HFF-Myc (cell line): ENCODE results near the gene MAD2L2.

Source experiments
- DNase-seq: peaks from one replicate; pipeline ENCODE4 v3.0.0-alpha.2; 2011; ENCODE audit warnings: low read depth; ENCODE audit errors: extremely low read depth
- H3K4me3 ChIP-seq: replicated peaks from 2 replicates; pipeline ENCODE4 v1.5.1; 2011; ENCODE audit warnings: low read depth, mild to moderate bottlenecking, control low read depth, low read length
- TF ChIP-seq, protein P1 (sequence below): IDR thresholded peaks from 2 replicates; pipeline ENCODE4 v1.5.1; 2012; ENCODE audit warnings: mild to moderate bottlenecking, low read depth, low read length, control low read depth; ENCODE audit errors: missing control alignments

Gene MAD2L2

DNA sequence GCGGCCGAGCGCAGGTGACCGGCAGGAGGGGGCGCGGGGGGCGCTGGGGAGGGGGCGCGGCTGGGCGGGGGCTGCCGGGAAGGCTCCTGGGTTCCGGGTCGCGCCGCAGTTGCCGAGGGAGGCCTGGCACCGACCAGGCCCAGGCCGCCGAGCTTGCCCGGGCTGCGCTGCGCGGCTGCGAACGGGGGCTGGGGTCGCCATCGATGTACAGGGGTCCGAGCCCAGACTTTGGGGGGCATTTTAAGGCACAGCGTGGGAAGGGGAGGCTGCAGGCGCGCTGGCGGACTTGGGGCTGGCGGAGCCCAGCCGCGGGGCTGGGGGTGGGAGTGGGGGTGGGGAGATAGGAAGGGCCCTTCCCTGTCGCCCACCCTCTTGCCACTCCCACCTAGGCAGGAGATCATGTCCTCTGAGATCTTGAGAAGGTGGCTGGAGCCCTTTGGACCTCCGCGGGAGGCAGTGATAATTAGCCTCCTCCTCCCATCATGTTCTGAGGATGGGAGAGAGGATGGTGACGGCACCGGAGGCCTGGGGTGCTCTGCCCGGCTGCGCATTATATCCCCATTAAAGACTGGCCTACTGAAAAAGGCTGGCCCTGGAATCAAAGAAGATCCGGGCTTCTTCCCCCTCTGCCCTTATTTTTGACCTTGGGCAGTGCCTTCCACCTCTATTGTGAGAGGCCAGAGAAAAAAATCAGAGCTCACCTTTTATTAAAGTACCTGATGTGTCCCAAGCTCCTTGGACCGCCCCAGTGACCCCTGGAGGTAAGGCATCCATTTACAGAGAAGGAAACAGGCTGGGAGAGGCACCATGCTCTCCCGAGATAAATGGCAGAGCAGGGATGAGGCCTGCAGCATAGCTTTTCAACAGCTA, 25.8 kb downstream of the MAD2L2 start:
- DNase-seq: no peak
- TF ChIP-seq, protein P1, sequence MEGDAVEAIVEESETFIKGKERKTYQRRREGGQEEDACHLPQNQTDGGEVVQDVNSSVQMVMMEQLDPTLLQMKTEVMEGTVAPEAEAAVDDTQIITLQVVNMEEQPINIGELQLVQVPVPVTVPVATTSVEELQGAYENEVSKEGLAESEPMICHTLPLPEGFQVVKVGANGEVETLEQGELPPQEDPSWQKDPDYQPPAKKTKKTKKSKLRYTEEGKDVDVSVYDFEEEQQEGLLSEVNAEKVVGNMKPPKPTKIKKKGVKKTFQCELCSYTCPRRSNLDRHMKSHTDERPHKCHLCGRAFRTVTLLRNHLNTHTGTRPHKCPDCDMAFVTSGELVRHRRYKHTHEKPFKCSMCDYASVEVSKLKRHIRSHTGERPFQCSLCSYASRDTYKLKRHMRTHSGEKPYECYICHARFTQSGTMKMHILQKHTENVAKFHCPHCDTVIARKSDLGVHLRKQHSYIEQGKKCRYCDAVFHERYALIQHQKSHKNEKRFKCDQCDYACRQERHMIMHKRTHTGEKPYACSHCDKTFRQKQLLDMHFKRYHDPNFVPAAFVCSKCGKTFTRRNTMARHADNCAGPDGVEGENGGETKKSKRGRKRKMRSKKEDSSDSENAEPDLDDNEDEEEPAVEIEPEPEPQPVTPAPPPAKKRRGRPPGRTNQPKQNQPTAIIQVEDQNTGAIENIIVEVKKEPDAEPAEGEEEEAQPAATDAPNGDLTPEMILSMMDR: no peak
- H3K4me3 ChIP-seq: peak overlapping the region; percentile 47

DNA sequence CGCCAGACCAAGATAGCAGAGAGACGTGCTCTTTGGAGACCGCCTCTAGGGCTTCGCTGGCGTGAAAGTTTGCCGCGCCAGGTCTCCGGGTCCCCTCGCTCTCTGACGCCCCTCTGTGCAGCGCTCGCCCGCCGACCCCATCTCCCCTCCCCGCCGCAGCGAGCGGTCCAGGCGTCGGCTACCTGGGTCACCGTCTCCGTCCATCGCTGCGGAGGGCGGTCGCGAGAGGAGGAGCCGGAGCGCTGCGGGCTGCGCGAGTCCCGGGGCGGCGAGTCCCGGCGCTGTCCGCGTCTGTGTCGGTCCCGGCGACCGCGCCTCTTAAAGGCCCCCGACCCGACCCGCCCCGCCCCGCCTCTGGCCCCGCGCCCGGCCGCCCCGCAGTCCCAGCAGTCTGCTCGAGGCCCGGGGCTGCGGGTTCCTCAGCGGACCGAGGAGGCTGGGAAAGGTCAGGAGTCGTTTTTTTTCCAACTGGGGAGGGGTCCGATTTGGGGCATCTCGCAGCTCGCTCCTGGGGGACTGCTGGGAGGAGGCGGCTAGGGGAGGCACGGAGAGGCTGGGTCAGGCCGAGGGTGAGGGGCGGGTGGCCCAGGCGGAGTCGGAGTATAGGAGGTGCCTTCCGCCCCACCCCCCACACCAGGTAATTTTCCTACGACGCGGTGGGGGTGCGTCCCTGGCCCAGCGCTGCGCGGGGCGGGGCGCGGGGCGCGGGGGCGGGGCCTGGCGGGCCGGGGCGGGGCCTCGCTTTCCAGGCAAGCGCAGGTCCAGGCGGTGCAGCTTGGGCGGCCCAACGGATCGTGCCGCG, 26.6 kb downstream of the MAD2L2 start, which contains the start of the genes FBXO2 and FBXO44:
TSS of gene FBXO2 (minus strand) at position 293 of the 802 bp plus-strand sequence. CDS start at position 204, 89 bp downstream.
TSS of gene FBXO44 (plus strand) at position 741 of the 802 bp plus-strand sequence. CDS start 959 bp downstream, outside the sequence.
- no peak for DNase-seq
- TF ChIP-seq, protein P1: no peak
- peak within 1 kb of the TSS; percentile 47 for H3K4me3 ChIP-seq

DNA sequence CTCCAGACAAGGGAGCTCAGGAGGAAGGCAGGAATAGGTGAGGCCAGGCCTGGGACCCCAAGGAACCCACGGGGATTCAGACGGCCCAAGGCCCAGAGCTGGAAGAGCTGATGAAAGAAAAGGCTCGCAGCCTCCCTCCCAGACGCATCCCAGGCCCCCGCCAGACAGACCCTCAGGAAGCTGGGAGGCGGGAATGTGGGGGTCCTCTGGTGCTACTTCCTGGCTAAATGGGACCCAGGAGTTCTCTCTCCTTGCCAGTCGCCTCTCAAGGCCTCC, 27.1 kb downstream of the MAD2L2 start:
- H3K4me3 ChIP-seq: peak overlapping the region; percentile 47; the same call in 1 of the 2 replicates
- TF ChIP-seq, protein P1: no peak
- no peak for DNase-seq

DNA sequence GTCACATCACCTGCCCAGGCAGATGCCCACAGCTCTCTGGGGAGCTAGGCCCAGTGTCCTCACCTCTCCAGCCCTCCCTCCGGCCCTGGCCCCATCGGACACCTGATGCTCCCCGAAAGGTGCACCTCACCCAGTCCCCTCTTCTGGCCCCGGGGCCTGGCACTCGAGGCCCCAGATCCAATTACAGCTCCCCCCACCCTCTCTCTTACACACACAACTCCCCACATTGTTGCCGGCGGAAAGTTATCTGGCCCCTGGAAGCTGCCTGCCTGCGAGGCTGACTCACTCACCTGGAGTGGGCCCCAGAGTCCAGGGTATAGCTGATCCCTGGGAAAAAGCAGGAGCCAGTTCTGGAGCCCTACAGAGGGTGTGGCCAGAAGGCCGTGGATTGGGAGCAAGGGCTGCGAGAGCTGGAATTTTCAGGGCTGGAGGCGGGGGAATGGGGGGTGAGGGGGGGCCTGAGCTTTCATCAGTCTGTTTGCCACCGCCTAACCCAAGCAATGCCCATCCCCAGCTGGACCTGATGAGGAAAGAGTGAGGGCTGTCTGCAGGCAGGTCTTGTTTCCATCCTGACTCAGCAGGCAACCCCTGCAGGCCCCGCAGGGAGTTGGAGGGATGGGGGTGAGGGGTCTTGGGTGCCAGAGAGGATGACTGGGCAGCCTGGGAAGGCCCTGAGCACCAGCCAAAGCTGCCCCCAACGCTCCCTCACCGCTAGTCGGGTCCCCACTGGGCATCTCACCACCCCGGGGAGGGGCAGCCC, 27.7 kb downstream of the MAD2L2 start:
- H3K4me3 ChIP-seq: no peak overlapping the region
- TF ChIP-seq, protein P1: no peak
- no peak for DNase-seq

DNA sequence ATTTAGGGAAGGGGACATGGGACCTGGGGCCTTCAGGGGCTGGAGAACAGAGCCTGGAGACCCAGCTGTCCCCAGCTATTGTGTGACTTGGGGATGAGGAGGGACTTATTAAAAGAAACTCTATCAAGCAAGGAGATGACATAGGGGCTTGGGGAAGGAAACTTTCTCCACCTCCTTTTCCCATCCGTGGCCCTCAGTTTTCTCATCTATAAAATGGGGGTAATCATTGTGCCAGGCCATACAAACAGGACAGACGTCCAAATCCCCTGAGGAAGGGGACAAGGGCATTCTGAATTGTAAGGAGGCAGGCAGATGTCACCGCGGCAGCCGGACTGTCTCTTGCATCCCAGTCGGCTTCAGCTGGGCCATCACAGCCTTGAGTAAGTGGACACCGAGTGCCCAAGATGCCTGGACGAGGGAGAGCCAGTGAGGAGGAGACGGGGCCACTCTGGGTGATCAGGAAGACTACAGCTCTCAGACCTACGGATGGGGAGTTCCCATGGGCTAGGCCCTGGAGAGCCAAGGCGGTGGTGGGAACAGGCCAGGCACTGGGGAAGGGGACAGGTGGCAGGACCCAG, 28.7 kb downstream of the MAD2L2 start:
- DNase-seq: no peak
- H3K4me3 ChIP-seq: no peak overlapping the region
- TF ChIP-seq, protein P1: no peak

DNA sequence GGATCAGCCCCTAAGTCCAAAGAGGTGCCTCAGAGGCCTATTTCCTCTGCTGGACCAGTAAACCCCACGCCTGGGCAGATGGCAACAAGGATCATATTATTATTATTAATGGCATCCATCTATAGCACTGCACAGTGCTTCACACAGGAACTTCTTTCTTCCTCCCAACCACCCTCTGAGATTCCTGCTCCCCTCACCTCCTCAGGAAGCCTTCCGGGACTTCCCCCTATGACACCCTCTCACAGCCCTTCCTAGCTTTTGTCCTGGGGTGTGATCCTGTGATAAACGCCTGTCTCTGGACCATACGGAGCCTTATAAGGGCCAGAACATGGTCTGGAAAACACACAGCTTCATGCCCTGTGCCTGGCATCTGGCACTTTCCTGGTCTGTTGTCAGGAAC, 29.9 kb downstream of the MAD2L2 start:
- DNase-seq: no peak
- no peak overlapping the region for H3K4me3 ChIP-seq
- TF ChIP-seq, protein P1: no peak
